ENCODE data around the gene GRAMD4.

The GRAMD4 gene

GRCh38 chr22:46652847-46653331 is 32.7 kb downstream of the GRAMD4 start:
- DNase-seq (ENCODE audit: insufficient read length, low spot score) = no peak
- no peak for FAIRE-seq

GRCh38 chr22:46653596-46653995 is 33.4 kb downstream of the GRAMD4 start:
- DNase-seq (ENCODE audit: insufficient read length, low spot score) (no peak), FAIRE-seq (peak; percentile 71)

GRCh38 chr22:46654426-46654825 is 34.2 kb downstream of the GRAMD4 start:
- FAIRE-seq (no peak), DNase-seq (ENCODE audit: insufficient read length, low spot score) (no peak)

DNA sequence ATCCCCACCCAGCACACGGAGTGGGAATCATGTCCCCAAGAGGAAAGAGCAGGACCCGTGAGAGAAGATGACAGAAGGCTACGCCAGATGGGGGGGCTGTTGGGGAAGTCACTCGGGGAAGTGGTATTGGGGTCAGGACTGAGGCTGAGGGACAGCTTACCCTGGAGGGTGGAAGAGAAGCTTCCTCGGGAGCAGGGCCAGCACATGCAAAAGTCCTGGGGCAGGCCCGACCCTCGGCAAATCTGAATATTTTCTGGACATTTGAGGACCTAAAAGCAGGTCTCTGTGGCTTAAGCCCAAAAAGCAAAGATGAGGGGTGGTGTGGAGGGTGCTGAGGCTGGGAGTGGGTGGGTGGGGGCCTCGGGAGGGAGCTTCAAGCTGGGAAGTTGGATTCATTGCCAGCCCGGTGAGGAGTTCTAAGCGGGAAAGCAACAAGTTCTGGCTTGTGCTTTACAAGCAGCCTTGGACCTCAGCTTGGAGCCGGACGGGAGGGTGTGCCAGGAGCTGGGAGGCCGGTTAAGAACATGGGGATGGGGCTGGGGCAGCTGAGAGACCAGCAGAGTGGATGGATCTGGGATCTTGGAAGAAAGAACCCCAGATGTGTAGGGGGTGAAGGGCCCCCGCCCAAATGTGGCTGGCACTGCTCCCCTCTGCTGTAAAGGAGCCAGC is 34.9 kb downstream of the GRAMD4 start:
- no peak for DNase-seq (ENCODE audit: insufficient read length, low spot score)
- no peak for FAIRE-seq

DNA sequence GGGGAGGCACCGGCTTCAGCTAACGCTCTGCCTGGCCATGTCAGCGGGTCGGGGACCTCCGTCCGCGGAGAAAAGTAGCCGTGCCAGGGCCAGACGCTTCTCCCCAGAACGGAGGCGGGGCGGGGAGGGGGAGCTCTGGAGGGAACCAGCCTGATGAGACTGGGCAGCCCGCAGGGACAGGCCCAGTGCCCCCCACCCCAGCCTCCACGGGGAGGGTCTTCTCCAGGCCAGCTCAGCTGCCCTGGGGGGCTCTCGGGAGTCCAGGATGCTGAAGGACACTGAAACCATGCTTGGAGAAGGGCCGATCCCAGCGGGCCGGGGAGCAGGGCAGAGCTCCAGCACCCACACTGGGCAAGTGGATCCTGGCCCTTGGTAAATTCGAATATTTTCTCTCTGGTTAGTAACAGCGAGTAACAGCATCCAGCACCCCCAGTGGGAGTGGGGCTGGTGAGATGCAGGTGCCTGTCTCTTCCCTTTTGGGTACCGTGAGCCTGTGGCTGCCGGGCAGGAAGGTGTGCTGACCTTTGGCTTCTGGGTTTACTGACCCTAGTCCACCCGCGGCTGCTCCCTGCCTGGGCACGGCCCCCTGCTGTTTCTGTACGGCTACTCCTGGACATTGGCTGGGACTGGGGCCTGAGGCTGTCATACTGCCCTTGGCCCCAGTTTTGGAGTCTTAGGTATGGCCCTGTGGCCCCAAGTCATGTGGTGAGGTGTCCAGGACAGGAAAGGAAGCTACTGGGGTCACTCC is 35.8 kb downstream of the GRAMD4 start:
- no peak for FAIRE-seq

DNA sequence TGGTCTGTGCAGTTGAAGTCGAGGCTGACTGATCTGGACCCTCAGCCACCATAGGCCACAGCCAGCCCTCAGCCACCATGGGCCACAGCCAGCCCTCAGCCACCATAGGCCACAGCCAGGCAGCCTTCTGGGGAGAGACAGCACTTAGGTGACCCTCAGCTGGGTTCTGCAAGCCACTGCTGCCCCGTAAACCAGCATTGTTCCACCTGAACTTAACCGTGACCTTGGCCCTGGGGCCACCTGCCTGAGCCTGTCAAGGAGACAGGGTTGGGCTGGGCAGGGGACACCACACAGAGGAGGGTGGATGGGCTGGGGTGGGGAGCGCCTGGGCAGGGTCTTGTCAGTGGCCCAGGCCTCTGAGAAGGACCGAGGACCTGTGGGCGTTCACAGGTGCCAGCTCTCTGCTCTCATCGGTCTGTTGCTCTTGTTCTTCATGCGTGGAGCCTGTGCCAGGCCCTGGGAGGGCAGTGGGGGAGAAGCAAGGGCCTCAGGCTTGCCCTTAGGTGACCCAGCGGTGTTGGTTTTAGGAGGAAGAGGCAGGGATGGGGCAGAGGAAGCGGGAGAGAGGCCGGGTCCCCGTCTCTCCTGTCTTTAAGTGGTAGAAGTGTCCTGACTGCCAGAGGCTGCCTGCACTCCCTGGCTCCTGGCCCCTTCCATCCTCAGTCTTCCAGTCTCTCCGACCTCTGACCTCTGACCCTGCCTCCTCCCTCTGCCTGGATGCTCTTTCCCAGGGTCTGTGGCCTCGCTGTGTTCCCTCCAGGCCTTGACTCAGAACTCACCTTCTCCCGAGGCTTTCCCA is 36.9 kb downstream of the GRAMD4 start:
- DNase-seq (ENCODE audit: insufficient read length, low spot score) (no peak), FAIRE-seq (no peak)

More for the DNA sequence above, 35.8 kb downstream of the GRAMD4 start:
- DNase-seq (ENCODE audit: insufficient read length, low spot score) = no peak

DNA sequence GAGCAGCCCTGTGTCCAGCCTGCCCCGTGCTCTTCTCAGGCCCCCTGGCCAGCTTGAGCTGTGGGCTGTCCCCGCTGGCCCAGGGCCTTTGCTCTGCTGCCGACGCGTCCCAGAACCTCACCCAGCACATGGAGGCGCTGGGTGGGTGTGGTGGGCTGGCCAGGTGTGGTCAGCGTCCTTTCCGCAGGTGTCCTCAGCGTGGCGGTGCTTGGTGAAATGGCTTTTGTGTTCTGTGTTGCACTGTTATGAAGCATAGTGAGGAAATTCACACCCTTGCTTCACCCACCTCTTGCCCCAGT is 37.4 kb downstream of the GRAMD4 start:
- DNase-seq (ENCODE audit: insufficient read length, low spot score) (no peak), FAIRE-seq (no peak)

DNA sequence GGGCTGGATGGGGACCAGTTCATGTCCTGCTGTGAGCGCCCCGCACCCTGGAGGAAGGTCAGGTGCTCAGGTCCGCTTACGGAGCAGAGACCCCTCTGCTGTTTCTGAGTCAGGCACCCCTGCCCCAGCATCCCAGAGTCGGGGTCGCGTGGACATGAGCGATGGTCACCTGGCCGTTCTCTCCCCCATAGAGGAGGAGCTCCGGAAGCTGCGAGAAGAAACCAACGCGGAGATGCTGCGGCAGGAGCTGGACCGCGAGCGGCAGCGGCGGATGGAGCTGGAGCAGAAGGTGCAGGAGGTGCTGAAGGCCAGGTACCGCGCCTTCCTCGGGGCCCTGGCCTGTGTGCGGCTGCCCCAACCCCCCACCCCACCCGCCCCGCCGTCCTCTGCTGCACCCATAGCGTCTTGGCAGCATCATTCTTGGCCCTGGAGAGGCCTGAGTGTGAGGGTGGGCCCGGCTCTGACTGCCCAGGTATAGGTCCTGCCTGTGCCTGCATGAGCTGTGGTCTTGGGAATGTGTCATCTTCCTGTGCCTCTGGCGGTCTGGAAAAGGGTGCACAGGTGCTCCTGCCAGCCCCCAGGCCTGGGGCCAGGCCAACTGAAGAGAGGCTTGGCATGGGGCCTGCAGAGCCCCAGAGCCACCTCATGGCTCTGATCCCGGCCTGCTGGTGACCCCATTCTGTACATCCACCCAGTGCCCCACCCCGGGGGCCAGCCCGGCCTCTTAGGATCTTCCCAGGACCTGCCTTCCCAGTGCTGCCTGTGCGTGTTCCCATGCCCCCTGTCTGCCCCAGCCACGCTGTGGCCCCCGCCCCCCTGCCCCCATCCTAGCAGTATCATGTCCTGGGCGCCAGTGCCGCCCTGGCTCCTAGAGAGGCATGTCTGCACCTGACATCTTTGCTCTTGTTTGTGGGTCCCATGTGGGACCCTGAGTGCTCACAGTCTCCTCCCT is 38.1 kb downstream of the GRAMD4 start:
- no peak for FAIRE-seq

GRCh38 chr22:46659059-46659790 is 39.0 kb downstream of the GRAMD4 start:
- DNase-seq (ENCODE audit: insufficient read length, low spot score) (no peak), FAIRE-seq (no peak)

More for the DNA sequence above, 38.1 kb downstream of the GRAMD4 start:
- no peak for DNase-seq (ENCODE audit: insufficient read length, low spot score)

DNA sequence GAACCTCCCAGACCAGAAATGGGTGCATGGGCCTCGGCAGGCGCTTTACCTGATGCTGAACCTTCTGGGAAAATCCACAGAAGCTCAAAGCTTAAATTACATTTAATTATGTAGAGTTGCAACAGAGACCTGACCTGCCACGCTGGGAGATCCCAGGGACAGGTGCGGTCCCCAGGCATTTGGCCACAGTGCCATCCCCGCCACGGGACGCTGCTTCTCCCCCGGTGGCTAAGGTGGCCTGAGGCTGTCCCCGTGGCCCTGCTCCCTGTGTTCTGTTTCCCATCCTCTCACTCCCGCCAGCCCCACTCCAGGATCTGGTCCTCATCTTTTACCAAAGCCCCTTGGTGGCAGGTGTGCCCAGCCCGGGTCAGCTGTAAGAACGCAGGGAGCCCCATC is 39.6 kb downstream of the GRAMD4 start:
- no peak for DNase-seq (ENCODE audit: insufficient read length, low spot score)
- FAIRE-seq = no peak

DNA sequence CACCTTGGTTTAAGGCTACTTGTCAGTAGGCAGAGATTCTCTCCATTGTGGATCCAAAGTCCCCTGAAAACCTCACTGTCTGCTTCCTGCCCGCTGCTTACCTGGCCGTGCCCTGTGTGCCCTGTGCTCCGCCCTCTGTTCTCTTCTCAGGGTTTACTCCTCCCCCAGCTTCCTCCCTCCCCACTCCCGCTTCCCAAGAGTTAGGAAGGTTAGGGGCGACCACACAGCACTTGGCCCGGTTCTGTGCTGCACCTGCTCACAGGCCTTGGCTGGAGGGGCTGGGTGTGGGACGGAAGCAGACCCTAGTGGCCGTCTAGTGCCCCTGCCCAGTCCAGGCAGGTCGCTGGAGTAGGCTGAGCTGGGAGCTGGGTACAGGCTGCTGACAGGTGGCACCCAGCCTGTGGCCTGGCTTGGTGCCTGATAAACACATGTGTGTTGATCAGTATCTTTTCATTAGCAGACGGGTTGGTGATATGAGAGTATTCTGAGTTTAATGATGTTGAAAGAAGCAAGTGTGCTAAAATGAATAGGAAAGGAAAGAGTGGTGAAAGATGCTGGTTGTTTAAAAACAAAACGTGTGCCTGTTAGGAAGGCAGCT is 40.5 kb downstream of the GRAMD4 start:
- DNase-seq (ENCODE audit: insufficient read length, low spot score) (no peak), FAIRE-seq (no peak)

GRCh38 chr22:46661221-46661851 is 41.1 kb downstream of the GRAMD4 start:
- no peak for FAIRE-seq
- DNase-seq (ENCODE audit: insufficient read length, low spot score) = no peak

GRCh38 chr22:46662226-46662625 is 42.0 kb downstream of the GRAMD4 start:
- FAIRE-seq = no peak

GRCh38 chr22:46663001-46663400 is 42.8 kb downstream of the GRAMD4 start:
- DNase-seq (ENCODE audit: insufficient read length, low spot score) (no peak), FAIRE-seq (no peak)

More at GRCh38 chr22:46662226-46662625, 42.0 kb downstream of the GRAMD4 start:
- no peak for DNase-seq (ENCODE audit: insufficient read length, low spot score)

GRCh38 chr22:46663436-46664100 is 43.4 kb downstream of the GRAMD4 start:
- FAIRE-seq = no peak
- DNase-seq (ENCODE audit: insufficient read length, low spot score) = no peak

DNA sequence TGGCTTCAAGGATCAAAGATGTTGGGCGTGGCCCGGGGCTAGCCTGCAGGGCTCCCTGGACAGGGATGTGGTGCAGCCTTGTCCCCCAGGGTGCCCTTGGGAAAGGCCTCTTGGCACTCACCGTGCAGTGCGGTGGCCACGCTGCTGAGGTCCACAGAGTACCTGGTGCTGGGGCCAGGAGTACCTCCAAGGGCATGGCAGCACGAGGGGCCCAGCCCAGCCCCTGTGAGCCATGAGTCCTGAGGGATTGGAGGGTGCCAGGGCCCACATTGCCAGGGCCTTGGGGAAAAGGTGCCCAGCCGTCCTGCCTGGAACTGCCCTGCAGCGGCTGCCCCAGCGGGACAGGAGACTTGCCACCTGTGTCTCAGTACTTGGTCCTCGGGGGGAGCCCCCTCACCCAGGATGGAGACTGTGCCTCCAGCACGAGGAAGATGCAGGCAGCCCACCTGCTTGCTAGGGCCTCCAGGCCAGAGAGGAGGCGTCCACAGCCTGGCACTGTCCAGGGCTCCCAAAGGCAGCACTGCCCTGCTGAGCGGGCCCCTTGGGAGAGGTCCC is 44.2 kb downstream of the GRAMD4 start:
- no peak for DNase-seq (ENCODE audit: insufficient read length, low spot score)
- no peak for FAIRE-seq

DNA sequence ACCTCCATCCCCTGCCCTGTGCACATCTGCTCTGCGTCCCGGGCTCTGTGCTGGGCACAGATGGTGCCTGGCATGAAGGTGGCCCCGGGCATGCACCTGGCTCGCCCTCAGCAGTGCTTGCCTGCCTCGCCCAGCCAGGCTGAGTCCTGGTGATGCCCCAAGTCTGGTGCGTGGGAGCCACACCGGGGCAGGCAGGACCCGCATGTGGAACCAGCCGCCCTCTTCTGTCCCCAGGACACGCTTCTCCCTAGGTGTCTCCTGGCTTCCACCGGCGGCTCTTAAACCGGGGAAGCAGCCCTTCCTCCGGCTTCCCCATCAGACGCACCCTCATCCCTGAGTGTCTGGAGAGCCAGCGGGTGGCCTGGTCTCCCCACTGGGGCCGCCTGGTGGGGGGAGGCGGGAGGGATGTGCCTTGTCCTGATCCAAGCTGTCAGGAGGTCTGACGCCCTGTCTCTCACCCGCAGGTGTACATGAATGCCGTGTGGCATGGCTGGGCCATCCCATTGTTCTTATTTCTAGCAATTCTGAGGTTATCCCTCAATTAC is 45.0 kb downstream of the GRAMD4 start:
- no peak for DNase-seq (ENCODE audit: insufficient read length, low spot score)
- FAIRE-seq = no peak
